ENCODE data around the gene C1QL3.

GRCh38 chr10:16566202-16566805, 44.6 kb upstream of the C1QL3 start:
- TF ChIP-seq, protein P1, sequence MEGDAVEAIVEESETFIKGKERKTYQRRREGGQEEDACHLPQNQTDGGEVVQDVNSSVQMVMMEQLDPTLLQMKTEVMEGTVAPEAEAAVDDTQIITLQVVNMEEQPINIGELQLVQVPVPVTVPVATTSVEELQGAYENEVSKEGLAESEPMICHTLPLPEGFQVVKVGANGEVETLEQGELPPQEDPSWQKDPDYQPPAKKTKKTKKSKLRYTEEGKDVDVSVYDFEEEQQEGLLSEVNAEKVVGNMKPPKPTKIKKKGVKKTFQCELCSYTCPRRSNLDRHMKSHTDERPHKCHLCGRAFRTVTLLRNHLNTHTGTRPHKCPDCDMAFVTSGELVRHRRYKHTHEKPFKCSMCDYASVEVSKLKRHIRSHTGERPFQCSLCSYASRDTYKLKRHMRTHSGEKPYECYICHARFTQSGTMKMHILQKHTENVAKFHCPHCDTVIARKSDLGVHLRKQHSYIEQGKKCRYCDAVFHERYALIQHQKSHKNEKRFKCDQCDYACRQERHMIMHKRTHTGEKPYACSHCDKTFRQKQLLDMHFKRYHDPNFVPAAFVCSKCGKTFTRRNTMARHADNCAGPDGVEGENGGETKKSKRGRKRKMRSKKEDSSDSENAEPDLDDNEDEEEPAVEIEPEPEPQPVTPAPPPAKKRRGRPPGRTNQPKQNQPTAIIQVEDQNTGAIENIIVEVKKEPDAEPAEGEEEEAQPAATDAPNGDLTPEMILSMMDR (IDR thresholded peaks at IDR 0.05; ENCODE audit: poor library complexity, severe bottlenecking), result no peak
- TF ChIP-seq EP300 (conservative IDR thresholded peaks at IDR 0.05; ENCODE audit: poor library complexity, severe bottlenecking) (no peak), REST (IDR thresholded peaks at IDR 0.05; ENCODE audit: borderline replicate concordance) (no peak), RAD21 (conservative IDR thresholded peaks at IDR 0.05) (no peak), POLR2AphosphoS5 (IDR thresholded peaks at IDR 0.05) (no peak), SMC3 (conservative IDR thresholded peaks at IDR 0.05; ENCODE audit: poor library complexity) (no peak)

Measured in neural cell (in vitro differentiated cells).